Superior temporal gyrus (tissue), 1 donor: ENCODE results near the gene SPATA7.

Experiments used
- DNase-seq: peaks from one replicate; pipeline ENCODE4 v3.0.0-alpha.2; 2016; ENCODE audit errors: extremely low spot score

SPATA7 gene

DNA sequence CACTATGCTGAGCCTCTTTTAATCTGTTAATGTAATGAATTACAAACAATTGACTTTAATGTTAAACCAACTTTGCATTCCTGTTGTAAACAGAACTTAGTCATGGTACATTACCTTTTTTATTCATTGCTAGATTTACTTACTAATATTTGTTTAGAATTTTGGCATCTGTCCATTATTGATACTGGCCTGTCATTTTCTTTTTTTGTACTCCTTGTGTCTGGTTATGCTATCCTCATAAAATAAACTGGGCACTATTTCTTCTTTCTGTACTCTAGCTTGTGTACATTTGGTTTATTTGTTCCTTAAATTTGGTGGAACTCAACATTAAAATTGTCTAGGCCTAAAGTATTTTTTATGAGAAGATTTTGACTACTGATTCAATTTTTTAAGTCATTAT is 32.1 kb downstream of the SPATA7 start:
- no peak for DNase-seq

DNA sequence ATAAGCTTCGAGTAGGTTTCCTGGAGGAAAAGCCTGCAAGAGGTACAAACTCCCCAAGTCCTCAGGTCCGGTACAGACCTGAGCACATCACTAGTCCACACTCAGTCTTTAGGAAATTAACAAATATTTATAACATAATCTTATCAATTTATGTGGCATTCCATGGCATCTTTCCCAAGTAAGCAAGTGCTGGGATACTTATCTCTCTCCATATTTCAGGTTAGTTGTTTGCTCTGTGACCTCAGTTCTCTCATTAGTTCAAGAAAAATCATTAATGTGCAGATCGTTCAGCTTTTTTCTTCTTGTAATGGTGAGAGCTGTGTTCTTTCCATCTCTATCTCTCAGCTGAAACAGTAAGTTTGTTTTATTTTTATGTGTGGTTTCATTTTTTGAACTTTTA is 34.7 kb downstream of the SPATA7 start:
- no peak for DNase-seq

DNA sequence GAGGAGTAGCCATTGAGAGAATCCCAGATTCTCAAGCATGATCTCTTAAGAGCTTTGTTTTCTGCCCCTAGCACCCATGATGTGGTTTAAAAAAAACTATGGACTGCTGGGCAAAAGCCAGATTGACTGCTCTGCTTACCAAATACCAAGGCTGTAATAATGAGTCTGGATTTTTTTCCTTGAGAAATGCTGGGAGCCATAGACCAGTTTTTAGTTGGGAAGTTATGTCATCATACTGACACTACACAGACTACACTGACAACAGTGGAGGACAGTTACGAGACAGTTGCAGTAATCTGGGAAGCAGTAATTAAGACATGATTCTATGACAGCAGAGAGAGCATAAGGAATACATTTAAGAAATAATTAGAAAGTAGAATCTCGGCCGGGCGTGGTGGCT is 35.8 kb downstream of the SPATA7 start:
- no peak for DNase-seq

DNA sequence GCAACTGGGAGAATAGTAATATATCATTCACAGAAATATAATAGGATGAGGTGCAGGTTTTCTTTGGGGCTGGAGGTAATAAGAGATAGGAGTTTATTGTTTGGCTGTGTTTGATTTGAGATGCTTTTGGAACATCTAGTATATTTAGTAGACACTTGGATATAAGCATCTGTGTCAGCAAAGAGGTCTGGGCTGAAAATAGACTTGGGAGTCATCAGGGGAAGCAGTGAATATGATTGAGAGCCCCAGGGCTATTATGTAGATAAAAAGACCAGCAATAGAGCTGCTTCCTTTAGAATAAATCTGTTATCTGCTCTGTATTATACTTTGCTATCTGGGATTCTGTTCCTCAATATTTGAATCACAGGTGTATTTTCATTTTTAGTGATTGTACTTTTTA is 36.6 kb downstream of the SPATA7 start:
- DNase-seq: no peak

DNA sequence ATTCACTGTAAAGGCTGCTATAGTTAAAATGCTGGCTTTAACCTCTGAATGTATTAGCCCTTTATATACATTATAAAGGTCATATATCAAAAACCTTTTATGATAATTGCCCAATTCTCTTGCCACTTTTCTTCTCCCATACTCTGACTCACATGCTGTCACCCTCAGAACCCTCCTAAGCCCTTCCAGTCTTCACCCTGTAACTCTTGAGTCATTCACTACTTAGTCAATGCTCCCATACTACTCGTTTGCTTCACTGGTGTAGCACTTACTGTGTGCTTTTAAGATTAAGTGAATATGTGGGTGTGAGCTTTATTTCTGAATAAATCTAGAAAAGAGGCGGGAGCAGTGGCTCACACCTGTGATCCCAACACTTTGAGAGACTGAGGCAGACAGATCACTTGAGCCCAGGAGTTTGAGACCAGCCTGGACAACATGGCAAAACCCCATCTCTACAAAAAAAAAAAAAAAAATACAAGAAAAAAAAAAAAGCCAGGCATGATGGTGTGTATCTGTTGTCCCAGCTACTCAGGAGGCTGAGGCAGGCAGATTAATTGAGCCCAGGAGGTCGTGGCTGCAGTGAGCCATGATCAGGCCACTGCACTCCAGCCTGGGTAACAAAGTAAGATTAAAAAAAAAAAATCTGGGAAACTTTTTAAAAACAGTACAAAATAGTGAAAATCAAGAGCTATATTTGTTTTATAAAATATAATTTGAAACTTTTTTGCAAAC is 37.6 kb downstream of the SPATA7 start:
- DNase-seq: no peak

DNA sequence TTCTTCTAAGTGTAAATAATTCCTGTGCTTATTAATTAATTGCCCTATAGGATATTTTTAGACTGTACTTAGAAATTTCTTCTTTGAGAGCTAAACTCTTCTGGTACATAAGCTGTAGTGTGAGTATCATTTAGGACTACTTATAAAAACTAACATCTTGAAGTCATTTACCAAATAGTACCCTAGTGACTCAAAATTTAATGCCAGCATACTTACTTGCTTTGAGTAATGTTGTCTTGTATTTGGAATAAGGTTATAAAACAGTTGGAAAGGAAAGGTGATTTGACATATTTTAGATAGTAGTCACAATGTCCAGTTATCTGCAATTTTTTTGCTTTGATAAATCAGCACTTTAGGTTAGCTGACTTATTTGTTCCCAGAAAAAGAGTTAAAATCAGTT is 39.1 kb downstream of the SPATA7 start:
- DNase-seq: no peak

DNA sequence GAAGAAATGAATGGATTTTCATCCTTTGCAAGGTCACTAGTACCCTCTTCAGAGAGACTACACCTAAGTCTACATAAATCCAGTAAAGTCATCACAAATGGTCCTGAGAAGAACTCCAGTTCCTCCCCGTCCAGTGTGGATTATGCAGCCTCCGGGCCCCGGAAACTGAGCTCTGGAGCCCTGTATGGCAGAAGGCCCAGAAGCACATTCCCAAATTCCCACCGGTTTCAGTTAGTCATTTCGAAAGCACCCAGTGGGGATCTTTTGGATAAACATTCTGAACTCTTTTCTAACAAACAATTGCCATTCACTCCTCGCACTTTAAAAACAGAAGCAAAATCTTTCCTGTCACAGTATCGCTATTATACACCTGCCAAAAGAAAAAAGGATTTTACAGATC is 40.8 kb downstream of the SPATA7 start:
- DNase-seq: no peak

DNA sequence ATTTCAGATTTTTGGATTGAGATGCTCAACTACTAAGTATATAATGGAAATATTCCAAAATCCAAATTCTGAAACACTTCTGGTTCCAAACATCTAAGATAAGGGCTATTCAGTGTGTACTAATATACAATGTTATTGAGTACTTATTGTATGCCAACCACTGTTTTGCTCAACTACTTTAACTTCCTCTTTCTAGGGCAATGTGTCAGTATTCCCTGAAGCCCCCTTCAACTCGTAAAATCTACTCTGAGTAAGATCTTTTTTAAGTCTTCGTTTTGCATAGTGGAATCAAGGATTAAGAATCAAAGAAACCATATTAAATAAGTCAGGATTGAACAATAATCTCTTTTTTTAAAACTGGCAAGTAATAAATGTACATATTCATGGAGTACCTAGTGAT is 45.5 kb downstream of the SPATA7 start:
- no peak for DNase-seq

DNA sequence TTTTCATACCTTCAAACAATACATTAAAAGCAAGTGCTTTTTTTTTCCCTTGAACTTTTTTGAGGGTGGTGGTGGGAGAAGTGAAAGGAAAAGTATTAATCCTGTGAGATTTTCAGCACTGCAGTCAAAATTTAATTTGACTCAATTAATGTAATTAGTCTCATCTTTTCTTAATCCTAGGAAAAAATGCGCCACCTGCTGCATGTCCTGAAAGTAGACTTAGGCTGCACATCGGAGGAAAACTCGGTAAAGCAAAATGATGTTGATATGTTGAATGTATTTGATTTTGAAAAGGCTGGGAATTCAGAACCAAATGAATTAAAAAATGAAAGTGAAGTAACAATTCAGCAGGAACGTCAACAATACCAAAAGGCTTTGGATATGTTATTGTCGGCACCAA is 52.2 kb downstream of the SPATA7 start:
- no peak for DNase-seq

DNA sequence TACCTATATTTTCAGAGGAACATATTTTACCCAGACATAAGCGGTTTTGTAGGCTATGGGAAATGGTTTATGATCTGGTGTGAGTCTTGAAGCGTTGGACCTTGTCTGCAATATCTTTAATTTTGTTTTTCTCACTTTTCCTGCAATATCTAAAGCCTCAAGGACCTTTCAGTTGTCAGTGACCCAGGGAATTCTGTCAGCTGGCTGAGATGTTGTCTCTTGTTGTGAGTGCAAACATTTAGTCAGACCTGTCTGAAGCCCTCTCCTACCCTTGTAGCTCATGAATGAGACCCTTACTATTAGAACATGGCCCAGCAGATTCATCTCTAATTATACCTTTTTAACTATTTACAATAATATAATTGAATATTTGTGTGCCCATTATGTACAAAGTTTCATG is 53.6 kb downstream of the SPATA7 start:
- no peak for DNase-seq

DNA sequence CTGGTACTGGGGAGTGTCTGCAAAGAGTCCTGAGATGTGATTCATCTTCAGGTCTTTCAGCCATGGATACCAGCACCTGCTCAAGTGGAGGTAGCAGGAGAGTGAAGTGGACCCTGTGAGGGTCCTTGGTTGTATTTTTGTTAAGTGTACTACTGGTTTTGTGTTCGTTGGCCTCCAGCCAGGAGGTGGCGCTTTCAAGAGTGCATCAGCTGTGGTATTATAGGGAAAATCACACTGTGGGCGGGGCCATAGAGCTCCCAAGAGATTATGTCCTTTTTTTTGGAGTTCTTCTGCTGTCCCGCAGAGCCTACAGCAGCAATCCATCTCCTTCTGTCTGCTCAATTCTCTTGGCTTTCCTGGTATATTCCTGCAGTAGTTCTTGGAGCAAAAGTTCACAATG is 66.8 kb downstream of the SPATA7 start:
- DNase-seq: no peak

DNA sequence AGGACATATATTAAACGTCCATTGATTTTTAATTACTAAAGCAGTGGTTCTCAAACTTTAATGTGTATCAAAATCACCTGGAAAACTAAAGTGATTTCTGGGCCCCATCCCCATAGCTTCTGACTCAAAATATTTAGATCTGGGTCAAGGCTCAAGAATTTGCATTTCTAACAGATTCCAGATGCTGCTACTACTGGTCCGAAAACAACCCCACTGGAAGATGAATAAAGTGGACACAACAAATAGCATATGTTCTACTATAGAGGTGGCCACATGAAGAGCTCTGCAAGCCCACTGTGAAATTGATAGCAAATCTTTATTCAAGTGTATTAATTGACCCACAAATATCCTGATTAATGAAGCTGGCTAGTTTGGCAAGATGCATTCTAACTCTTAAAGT is 69.4 kb downstream of the SPATA7 start:
- DNase-seq: no peak

DNA sequence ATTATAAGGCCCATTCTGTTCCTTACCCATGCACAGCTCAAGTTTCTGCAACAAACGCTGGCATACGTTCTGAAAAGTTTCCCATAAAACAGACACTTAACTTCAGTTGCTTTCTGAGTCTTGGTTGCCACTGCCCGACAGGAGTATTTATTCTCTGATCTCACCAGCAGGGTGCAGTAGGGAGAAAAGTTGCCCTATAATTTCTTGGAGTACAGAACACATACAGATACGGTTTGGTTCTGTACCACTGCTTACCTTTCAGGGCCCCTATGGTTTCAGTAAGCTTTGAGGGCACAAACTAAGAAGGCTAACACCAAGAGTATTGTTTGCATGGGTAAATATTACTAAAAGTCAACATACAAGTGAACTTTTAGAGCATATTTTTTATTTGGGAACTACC is 77.9 kb downstream of the SPATA7 start:
- no peak for DNase-seq

DNA sequence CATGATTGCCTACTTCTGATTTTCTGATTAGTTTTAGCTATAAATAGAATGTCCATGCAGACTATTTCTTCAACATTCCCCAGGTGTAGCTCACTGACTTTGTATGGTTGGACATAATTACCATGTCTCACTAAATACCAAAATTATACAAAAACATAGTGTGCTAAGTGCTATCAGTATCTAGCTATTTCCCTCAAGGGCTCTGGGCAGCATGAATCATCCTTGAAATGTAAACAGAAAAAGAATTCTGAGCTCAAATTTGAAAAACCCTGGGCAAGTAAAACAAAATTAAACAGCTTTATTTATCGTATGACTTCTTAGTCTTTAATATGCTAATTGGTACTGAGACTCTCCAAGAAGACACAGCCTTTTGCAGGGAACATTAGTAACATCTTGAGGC is 82.9 kb downstream of the SPATA7 start:
- DNase-seq: no peak

DNA sequence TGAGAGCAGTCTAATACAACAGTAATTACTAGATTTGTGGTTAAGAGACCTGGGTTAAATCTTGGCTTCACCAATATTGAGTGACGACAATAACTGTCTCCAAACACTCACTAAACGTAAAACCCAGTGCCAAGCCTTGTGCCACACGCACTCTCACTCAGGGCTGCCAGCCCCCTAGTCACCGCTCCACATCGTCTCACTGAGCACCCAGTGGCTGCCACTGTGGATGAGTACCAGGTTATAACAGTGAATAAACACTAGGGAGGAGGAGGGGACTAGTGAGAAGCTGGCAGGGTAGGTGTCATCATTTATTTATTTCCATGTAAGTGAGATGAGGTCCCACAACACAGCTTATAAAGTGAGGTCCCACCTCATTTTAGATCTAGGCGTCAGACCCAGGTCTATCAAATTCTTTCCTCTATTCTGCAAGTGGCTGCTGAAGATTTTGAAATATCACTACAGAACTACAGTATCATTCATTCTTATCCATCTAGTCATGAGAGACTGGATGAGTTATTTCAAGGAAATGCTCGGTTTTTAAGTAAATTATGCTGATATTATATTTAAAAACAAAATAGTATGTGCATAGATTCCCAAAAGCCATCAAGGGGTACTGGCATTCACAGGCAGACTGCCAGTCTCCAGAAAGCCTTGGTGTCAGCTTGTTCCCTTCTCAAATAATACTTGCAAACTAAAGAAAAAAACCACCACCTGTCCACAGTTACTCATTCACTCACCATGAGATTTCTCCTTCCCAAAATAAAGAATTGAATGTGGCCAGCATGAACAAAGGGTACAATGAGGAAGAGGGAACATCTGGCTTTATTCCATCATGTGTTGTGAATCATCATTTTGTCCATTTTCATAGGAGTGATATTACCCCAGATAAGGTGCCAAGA is 85.3 kb downstream of the SPATA7 start:
- DNase-seq: peak; percentile 69

DNA sequence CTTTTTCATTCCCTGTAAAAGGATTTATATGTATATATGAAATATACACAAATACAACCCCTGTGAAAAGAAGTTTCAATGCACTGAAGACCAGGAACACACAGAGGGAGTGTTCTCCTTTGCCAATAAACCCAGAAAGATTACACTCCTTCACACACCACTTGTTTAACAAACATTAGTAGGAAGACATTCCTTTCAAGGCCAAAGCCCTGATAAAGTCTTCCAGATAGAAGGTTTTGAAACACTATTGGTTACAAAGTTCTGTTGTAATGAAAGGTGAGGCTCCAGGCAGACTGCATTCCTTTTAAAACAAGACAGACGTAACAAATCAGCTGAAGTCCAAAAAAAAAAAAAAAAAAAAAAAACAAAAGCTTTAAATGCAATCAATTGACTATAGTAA is 88.3 kb downstream of the SPATA7 start:
- DNase-seq: no peak

DNA sequence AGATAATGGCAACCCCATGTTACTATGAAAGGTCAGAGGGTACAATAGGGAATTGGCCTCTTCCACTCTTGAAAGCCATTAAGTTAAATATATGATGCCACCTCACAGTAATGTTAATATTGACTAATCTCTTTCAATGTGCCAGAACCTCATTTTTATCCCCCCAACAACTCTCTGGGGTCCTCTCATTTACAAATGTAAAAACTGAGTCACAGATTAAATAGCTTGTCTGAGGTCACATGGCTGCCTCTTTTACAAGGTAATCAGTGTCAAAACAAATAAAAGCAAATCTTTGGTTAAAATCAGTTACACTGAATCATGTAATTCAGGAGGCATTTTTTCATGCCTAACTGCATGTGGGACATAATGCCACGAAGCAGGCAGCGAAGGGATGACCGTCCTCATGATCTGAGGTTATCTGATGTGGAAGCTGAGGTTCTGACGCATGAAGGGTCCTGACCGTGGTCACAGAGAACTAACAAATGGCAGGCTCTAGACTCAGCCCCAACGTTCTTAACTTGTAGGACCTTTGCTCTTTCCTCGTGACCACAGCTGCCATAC is 90.8 kb downstream of the SPATA7 start:
- no peak for DNase-seq

DNA sequence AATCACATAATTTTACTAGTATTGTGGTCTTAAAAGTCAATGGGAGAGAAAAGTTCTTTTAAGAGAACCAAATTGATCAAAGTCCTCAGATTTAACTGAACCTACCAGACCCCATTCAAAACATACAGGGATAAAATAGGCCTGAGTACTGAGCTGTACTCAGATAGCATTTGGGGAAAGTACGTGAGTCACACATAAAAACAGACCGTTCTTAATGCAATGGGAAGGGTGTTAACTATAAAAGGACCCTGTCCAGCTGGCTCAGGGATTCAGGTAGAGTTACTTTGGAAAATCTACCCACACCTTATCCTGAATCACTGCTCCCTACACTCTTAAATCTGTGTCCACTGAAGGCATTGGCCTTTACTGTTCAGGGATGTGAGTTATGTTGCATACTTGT is 91.4 kb downstream of the SPATA7 start:
- no peak for DNase-seq

DNA sequence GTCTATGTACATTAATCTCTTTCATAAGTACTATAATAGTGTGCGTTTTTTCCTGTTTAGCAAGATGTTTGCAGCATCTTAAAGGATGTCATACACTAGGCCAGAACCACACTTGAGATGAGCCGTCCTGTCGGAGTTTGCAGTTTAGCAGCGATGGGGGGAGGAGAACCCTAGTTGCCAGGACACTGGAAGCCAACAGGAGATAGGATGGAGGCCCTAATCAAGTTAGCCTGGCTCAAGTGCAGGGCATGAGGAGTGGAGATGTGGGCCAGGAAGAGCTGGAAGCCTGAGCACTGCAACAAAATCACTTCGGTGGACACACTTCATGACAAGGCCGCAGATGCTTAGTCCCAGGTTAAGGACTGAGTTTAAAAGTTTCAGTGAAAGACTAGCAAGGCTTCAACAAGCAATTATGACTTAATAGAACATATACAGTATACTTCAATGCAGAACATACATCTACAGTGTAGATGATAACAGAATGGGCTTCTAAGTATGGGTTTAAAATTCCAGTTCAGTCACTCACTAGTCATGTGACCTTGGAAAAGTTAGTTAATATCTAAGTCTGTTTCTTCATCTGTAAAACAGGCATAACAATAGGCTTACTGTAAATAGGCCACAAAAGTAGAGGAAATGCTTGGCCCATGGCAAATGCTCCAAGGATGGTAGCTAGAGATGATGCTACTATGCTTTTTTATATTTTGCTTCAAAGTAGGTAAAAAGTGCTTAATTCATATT is 92.2 kb downstream of the SPATA7 start:
- DNase-seq: no peak

DNA sequence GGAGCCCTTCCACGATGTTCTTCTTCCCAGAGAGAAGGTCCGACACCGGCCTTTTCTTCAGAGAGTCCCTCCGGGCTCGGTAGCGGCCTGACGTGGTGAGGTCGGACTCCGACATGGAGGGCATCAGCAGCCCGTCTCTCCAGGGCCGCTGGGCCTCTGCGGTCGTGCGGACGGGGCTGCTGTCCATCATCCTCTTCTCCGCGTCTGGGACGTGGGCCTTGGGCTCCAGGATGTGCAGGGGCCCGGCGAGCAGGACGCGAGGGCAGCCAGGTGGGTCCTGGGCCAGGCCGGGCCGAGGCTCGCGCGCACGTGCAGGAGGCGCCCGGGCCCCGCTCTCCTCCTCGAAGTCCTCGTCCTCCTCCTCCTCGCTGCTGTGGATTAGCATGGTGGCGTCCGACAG is 93.5 kb downstream of the SPATA7 start:
- DNase-seq: no peak

DNA sequence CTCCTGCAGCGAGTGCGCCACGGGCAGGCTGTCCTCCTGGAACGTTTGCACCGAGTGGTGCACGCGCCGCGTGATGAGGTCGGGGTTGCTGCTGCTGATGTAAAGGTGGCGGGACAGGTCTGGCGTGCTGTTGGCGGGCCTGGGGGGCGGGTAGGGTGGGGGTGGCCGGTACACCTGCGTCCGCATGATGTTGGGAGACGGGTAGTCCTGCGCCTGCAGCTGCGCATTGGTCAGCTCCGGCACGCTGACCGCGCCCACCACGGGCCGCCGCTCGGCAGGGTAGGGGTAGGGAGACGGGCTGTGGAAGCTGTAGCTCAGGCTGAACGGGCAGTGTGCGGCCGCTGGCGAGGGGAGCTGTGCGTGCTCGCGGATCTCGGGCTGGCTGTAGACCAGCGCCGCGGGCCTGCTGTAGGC is 94.1 kb downstream of the SPATA7 start:
- no peak for DNase-seq

DNA sequence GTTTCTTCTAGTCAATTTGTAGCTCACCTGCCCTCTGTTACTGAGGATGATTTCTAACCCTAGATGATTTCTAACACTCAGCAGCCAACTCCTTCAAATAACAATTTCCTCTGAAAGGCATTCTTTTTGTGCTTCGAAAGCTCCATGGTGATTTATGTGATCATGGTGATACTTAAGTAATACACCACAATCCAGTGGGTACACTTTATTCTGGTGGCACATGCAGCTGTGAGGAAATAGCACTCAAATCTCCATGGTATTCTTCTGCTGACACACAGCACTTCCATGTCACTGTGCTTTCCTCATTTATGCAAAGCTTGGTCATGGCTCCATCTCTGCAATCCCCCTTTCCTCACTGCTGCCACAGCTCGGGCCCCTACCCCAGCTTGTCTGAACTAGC is 95.6 kb downstream of the SPATA7 start:
- DNase-seq: no peak
